MM.1S (cell line): ENCODE measurements around the gene CHST11.

Experiments
- CTCF ChIP-seq: fragments of 300-600 bp; sonication (generic); IDR thresholded peaks from 2 replicates; pipeline ENCODE4 v1.5.1; 2016; ENCODE audit warnings: antibody characterized with exemption, low read length, mixed read lengths
- EZH2 ChIP-seq: fragments of 300-600 bp; sonication (generic); optimal IDR thresholded peaks from 2 replicates; pipeline ENCODE3; 2017; ENCODE audit warnings: low read depth, mild to moderate bottlenecking, antibody characterized with exemption, low read length, mixed read lengths
- EZH2phosphoT487 ChIP-seq: fragments of 300-600 bp; sonication (generic); IDR thresholded peaks from 2 replicates; pipeline ENCODE4 v1.6.1; 2018; ENCODE audit warnings: antibody characterized with exemption, low read length

DNA sequence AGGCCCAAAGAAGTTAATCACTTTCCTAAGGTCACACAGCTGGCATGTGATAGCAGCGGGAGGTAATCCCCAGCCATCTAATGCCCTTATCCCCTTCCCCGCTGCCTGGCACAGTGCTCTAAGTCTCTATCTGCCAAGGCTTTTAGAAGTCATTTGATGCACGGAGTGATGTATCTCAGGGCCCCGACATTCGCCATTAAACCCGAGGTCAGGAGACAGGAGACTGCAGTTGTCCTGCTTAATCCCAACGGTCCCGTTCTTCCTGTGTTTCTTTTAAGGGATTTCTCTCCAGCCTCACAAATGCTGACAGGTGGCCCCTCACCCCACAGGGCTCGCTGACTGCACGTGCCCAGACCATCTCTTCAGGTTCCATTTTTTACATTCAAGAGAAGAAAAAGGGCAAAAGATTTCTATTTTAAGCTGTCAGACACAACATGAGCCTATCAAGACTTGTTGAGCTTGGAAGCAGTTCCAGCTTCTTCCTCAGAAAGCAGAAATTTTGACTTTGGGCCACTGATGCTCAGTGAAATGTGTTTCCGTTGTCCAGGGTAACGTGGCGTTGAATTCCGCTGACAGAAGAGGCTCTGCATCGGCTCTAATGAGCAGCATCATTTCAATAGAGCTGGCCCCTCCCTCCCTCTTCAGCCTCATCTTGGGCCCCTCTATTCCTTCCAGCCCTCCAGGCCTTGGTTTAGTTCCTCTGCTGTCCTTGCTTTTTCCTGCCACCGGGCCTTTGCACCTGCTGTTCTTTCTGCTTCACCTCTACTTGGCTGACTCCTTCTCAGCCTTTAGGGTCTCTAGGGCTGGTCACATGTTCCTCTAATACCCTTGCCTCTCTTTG lies 171.5 kb downstream of the CHST11 start:
- TF ChIP-seq CTCF = no peak
- no peak for TF ChIP-seq EZH2
- TF ChIP-seq EZH2phosphoT487 = no peak
